Parathyroid adenoma (tissue), 2 donors: ENCODE data around the gene FAM204A.

Experiments used
- H2AFZ ChIP-seq: fragments of 300-600 bp; sonication (generic); one replicate; pipeline ENCODE4 v1.7.0; 2017; ENCODE audit warnings: antibody characterized with exemption, mild to moderate bottlenecking
- H3K27ac ChIP-seq: fragments of 300-600 bp; sonication (generic); one replicate; pipeline ENCODE4 v1.7.0; 2017
- H3K27me3 ChIP-seq: fragments of 300-600 bp; sonication (generic); one replicate; pipeline ENCODE4 v1.7.0; 2017; ENCODE audit warnings: low read length; ENCODE audit not compliant: control insufficient read depth, insufficient read depth
- H3K36me3 ChIP-seq: fragments of 300-600 bp; sonication (generic); one replicate; pipeline ENCODE4 v1.7.0; 2017; ENCODE audit warnings: low read length; ENCODE audit not compliant: control insufficient read depth, insufficient read depth
- H3K4me1 ChIP-seq: fragments of 300-600 bp; sonication (generic); one replicate; pipeline ENCODE4 v1.7.0; 2017; ENCODE audit warnings: control low read depth
- H3K4me2 ChIP-seq: fragments of 300-600 bp; sonication (generic); one replicate; pipeline ENCODE4 v1.7.0; 2017; ENCODE audit warnings: low read length
- H3K4me3 ChIP-seq: fragments of 300-600 bp; sonication (generic); one replicate; pipeline ENCODE4 v1.7.0; 2017; ENCODE audit warnings: low read depth, low read length
- H3K79me2 ChIP-seq: fragments of 300-600 bp; sonication (generic); one replicate; pipeline ENCODE4 v1.7.0; 2017; ENCODE audit warnings: control low read depth
- H3K9ac ChIP-seq: fragments of 300-600 bp; sonication (generic); one replicate; pipeline ENCODE4 v1.7.0; 2017; ENCODE audit warnings: mild to moderate bottlenecking
- H3K9me3 ChIP-seq: fragments of 300-600 bp; sonication (generic); one replicate; pipeline ENCODE4 v1.7.0; 2017; ENCODE audit warnings: low read length; ENCODE audit not compliant: control insufficient read depth
- TF ChIP-seq, protein P1 (sequence below): fragments of 300-600 bp; sonication (generic); IDR thresholded peaks from one replicate; pipeline ENCODE4 v1.7.0; 2017; ENCODE audit warnings: antibody characterized with exemption, mild to moderate bottlenecking
- donor health status: primary hyperparathyroidism.

Gene FAM204A

DNA sequence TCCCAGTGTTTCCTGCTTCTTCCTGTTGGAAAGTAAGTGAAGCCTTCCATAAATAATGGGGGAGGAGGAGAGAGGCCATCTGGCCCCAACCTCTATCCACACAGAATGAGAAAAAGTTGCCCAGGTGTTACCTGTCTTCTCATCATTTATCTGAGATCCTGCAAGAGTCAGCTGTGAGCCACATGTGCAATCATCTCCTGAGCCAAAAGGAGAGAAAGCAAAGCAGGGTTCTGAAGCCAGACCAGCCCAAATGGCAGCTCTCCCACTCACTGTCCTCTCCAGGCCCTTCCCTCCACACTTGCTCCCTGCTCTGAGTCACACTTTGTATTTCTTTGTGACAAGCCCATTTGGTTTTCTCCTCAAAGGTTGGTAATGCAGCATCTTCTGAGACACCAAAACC, 65.9 kb downstream of the FAM204A start:
- H3K27me3 ChIP-seq: no peaks in the 10 kb centered on the region
- no peaks in the 10 kb centered on the region for H3K9me3 ChIP-seq
- no peaks in the 10 kb centered on the region for H3K36me3 ChIP-seq
- no peak overlapping the region for H2AFZ ChIP-seq
- no peak overlapping the region for H3K9ac ChIP-seq
- H3K27ac ChIP-seq: no peak overlapping the region
- H3K4me2 ChIP-seq: no peak overlapping the region
- H3K4me3 ChIP-seq: no peak overlapping the region
- no peaks in the 10 kb centered on the region for H3K79me2 ChIP-seq
- TF ChIP-seq, protein P1, sequence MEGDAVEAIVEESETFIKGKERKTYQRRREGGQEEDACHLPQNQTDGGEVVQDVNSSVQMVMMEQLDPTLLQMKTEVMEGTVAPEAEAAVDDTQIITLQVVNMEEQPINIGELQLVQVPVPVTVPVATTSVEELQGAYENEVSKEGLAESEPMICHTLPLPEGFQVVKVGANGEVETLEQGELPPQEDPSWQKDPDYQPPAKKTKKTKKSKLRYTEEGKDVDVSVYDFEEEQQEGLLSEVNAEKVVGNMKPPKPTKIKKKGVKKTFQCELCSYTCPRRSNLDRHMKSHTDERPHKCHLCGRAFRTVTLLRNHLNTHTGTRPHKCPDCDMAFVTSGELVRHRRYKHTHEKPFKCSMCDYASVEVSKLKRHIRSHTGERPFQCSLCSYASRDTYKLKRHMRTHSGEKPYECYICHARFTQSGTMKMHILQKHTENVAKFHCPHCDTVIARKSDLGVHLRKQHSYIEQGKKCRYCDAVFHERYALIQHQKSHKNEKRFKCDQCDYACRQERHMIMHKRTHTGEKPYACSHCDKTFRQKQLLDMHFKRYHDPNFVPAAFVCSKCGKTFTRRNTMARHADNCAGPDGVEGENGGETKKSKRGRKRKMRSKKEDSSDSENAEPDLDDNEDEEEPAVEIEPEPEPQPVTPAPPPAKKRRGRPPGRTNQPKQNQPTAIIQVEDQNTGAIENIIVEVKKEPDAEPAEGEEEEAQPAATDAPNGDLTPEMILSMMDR: no peak
- H3K4me1 ChIP-seq: no peaks in the 10 kb centered on the region

- Histone ChIP-seq H3K4me1 (no peaks in the 10 kb centered on the region), H3K4me2 (no peak overlapping the region), H3K9me3 (no peaks in the 10 kb centered on the region), H3K36me3 (no peaks in the 10 kb centered on the region), H2AFZ (no peak overlapping the region), H3K9ac (no peak overlapping the region), H3K27me3 (no peaks in the 10 kb centered on the region), H3K27ac (no peak overlapping the region), H3K79me2 (no peaks in the 10 kb centered on the region), H3K4me3 (no peak overlapping the region)
- TF ChIP-seq, protein P1: no peak
Observed at GRCh38 chr10:118273662-118274061, 68.5 kb downstream of the FAM204A start.

DNA sequence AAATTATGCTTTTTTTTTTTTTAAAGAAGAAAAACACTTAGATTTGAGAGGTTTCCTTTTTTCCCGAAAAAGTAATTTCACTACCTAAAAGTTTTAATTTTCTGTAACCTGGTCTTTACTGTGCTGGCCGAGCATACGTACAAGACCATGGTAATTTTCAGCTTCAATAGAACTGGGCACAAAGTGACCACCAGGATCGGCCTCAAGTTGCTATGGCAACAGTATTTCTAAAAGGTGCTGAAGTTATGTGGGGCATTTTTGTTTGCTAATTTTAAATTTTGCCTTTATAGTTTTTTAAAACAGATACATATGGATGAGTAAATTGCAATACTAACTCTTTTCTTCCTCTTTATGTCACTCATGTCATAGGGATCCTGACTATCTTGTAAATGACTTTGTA, 69.4 kb downstream of the FAM204A start:
- H3K27me3 ChIP-seq: no peaks in the 10 kb centered on the region
- no peak overlapping the region for H3K27ac ChIP-seq
- no peaks in the 10 kb centered on the region for H3K79me2 ChIP-seq
- no peaks in the 10 kb centered on the region for H3K36me3 ChIP-seq
- H3K9me3 ChIP-seq: no peaks in the 10 kb centered on the region
- no peak overlapping the region for H3K4me2 ChIP-seq
- TF ChIP-seq, protein P1: no peak
- H3K4me3 ChIP-seq: no peak overlapping the region
- H2AFZ ChIP-seq: no peak overlapping the region
- no peaks in the 10 kb centered on the region for H3K4me1 ChIP-seq
- no peak overlapping the region for H3K9ac ChIP-seq

DNA sequence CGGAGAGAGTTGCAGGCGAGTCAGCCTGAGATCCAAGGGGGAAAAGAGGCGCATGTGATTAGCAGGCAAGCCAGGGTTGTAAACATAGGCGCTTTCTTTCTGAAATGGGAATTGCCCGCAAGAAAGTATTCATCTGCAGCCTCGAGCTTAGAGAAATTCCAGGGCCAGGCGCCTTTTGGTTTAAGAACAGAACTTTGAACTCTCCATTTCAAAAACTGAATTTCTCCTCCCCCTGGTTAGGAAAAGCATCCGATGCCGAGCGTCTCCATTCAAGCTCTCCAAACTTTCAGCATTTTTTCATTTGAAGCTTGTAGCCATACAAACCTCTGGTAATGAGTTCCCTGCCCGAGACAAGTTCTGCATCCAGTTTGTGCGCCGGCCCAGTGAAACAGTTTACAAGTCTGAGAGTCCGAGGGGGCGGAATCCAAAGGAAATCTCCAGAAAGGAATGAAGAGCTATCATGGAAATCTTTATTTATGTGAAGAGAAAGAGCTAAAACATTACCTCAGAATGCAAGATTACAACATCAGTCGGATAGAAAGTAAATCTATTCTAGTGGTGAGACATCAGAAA, 69.9 kb downstream of the FAM204A start:
- Histone ChIP-seq H3K27me3 (no peaks in the 10 kb centered on the region), H2AFZ (peak overlapping the region; percentile 48), H3K27ac (no peak overlapping the region), H3K9ac (no peak overlapping the region), H3K4me3 (no peak overlapping the region), H3K4me1 (no peaks in the 10 kb centered on the region), H3K79me2 (no peaks in the 10 kb centered on the region), H3K4me2 (no peak overlapping the region), H3K36me3 (no peaks in the 10 kb centered on the region), H3K9me3 (no peaks in the 10 kb centered on the region)
- TF ChIP-seq, protein P1: no peak

DNA sequence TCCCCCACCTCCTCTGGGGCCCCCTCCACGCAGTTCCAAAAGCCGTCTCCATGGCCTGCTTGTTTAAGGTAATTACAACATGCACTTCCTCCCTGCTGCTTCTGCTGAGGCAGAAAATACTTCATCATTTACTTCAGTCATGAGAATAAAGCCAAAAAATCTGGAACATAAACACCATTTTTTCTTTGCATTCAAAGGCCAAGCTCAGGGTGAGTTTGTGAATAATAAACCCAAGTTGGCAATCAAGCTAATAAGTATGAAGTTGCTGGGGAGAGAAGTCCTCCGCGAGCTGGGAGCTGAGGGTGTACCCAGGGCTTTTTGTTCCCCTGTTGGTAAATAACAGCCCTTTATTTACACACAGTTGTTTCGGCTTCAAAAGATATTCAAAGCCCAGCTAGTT, 70.5 kb downstream of the FAM204A start:
- Histone ChIP-seq H2AFZ (peak overlapping the region; percentile 48), H3K27me3 (no peaks in the 10 kb centered on the region), H3K4me2 (no peak overlapping the region), H3K36me3 (no peaks in the 10 kb centered on the region), H3K4me3 (no peak overlapping the region), H3K4me1 (no peaks in the 10 kb centered on the region), H3K79me2 (no peaks in the 10 kb centered on the region), H3K9ac (no peak overlapping the region), H3K9me3 (no peaks in the 10 kb centered on the region), H3K27ac (no peak overlapping the region)
- TF ChIP-seq, protein P1: no peak
